ENCODE data around the gene GPR153. TPM values are rescaled to one million over a fixed set of nuclear protein-coding genes. Genes with fewer than 3 reads are reported as not detected.
"Not testable (repeated sequence)": the region's sequence is repeated elsewhere in the genome, so short reads cannot be mapped to it uniquely, and the experiment has no call there.

GPR153 gene
- total RNA-seq, 1 donor from 2014 or later: 1.6 TPM

DNA sequence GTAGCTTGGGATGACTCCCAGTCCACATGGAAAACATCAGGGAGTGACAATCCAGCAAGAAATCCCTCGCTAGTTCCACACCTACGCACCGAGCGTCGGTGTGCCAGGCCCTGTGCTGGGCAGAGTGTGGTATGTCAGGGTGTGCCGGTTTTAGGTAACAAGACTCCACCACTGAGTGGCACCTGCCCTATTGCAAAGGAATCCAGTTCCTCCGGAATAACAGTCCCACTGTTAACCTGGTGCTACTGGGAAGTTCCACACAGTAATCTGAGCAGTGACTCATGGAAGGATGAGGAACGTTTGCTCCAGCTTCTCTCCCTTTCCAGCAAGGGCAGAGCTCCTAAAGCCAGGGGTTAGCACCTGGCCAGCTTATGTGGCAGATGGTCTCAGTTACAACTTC lies 40.7 kb downstream of the GPR153 start:
- no peak for DNase-seq (ENCODE audit: low spot score)
- Mint-ChIP-seq H3K4me1 (ENCODE audit: low read depth) (no peaks in the 10 kb centered on the region), H3K27ac (no peak overlapping the region), H3K36me3 (ENCODE audit: low read depth) (peaks cover 42% of the 10 kb centered on the region), H3K4me3 (no peak overlapping the region), H3K27me3 (ENCODE audit: insufficient read depth) (no peaks in the 10 kb centered on the region), H3K9me3 (no peaks in the 10 kb centered on the region)
- intact Hi-C loops (cut with micrococcal nuclease): no loop called here

- H3K4me3 Mint-ChIP-seq; H3K4me1 Mint-ChIP-seq (ENCODE audit: low read depth); H3K27ac Mint-ChIP-seq; DNase-seq (ENCODE audit: low spot score); H3K9me3 Mint-ChIP-seq; intact Hi-C loops (cut with micrococcal nuclease); H3K27me3 Mint-ChIP-seq (ENCODE audit: insufficient read depth): not testable (repeated sequence)
- H3K36me3 Mint-ChIP-seq (ENCODE audit: low read depth): peaks cover 39% of the 10 kb centered on the region
Measured at GRCh38 chr1:6219641-6220040, 41.3 kb downstream of the GPR153 start.

DNA sequence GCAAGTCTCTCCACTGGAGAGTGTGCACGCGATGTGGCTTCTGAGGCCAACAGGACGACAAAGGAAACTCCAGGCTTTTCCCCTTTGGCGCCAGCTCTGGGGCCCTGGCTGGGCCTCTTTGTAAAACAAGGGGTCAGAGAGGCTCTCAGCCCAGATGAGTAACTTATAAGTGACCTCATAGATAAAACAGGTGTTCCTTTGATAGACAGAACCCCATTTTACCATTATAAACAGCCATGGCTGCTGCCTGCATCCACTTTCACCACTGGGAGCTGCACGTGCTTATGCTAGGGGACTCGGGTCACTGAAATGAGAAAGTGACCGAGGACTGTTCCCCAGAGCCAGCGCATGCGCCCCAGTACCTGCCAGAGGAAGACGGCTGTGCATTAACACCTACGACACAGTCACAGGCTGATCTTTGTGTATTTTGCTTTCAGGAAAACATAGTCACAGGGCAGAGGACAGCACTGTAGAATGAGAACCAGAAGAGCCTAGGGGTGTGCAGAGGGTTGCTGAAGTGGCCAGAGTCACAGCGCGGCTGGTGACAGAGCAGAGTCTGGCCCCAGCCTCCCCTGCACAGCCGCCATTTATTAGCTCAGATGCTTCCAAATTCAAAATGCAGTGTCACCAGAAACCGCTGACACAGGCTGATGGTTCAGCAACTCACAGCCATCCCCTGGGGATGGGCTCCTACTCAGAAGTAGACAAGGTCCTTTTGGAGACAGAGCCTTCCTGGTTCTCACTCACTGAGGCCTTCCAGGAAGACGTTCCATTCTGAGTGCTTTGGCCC lies 42.3 kb downstream of the GPR153 start:
- H3K36me3 Mint-ChIP-seq (ENCODE audit: low read depth): peaks cover 32% of the 10 kb centered on the region
- no peak overlapping the region for H3K4me3 Mint-ChIP-seq
- no peaks in the 10 kb centered on the region for H3K4me1 Mint-ChIP-seq (ENCODE audit: low read depth)
- no peak overlapping the region for H3K27ac Mint-ChIP-seq
- no peak for DNase-seq (ENCODE audit: low spot score)
- no peaks in the 10 kb centered on the region for H3K27me3 Mint-ChIP-seq (ENCODE audit: insufficient read depth)
- intact Hi-C loops (cut with micrococcal nuclease): no loop called here
- H3K9me3 Mint-ChIP-seq: no peaks in the 10 kb centered on the region

GRCh38 chr1:6212193-6212959 lies 48.5 kb downstream of the GPR153 start:
- Mint-ChIP-seq H3K4me1 (ENCODE audit: low read depth) (peaks cover 5% of the 10 kb centered on the region), H3K4me3 (no peak overlapping the region), H3K27me3 (ENCODE audit: insufficient read depth) (no peaks in the 10 kb centered on the region), H3K27ac (no peak overlapping the region), H3K36me3 (ENCODE audit: low read depth) (peaks cover 34% of the 10 kb centered on the region), H3K9me3 (no peaks in the 10 kb centered on the region)
- no peak for DNase-seq (ENCODE audit: low spot score)
- intact Hi-C loops (cut with micrococcal nuclease): no loop called here

GRCh38 chr1:6211731-6212130 lies 49.2 kb downstream of the GPR153 start:
- H3K4me3 Mint-ChIP-seq: no peak overlapping the region
- no peak for DNase-seq (ENCODE audit: low spot score)
- no peak overlapping the region for H3K27ac Mint-ChIP-seq
- peaks cover 2% of the 10 kb centered on the region for H3K27me3 Mint-ChIP-seq (ENCODE audit: insufficient read depth)
- H3K9me3 Mint-ChIP-seq: no peaks in the 10 kb centered on the region
- H3K4me1 Mint-ChIP-seq (ENCODE audit: low read depth): peaks cover 8% of the 10 kb centered on the region
- H3K36me3 Mint-ChIP-seq (ENCODE audit: low read depth): peaks cover 29% of the 10 kb centered on the region
- intact Hi-C loops (cut with micrococcal nuclease): no loop called here

DNA sequence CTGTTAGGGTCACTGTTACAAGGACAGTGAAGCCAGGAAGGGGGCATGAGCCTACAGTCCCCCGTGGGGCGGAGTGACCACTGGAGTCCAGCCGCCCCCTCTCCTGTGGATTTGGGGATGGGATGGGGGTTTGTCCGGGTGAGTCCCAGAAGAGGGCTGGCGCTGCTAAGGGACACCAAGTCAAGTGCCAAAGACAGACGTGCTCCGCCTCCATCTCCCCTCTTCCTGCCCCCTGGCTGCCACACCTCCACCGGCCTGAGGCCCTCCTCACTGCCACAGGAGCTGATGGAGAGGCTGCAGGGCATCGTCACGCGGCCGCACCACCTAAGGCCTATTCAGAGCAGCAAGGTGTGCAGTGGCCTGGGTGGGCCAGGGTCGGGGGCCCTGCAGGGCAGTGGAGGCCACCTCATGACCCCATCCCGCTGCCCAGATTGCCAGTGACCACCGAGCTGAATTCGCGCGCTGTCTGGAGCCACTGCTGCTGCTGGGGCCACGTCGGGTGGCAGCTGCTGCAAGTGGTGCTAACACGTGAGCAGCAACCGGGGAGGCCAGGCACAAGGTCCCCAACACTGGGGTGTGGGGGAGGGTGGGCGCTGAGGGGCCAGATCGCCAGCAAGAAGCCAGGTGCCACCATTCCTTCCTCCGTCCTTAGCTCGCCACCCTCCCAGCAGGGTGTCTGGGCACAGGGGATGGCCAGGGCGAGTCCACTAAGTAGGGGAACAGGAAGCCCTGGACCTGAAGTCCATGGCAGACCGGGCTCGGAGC lies 50.1 kb downstream of the GPR153 start:
- DNase-seq (ENCODE audit: low spot score): no peak
- H3K4me3 Mint-ChIP-seq: no peak overlapping the region
- peaks cover 10% of the 10 kb centered on the region for H3K4me1 Mint-ChIP-seq (ENCODE audit: low read depth)
- no peaks in the 10 kb centered on the region for H3K9me3 Mint-ChIP-seq
- no peak overlapping the region for H3K27ac Mint-ChIP-seq
- H3K27me3 Mint-ChIP-seq (ENCODE audit: insufficient read depth): peaks cover 2% of the 10 kb centered on the region
- intact Hi-C loops (cut with micrococcal nuclease): no loop called here
- H3K36me3 Mint-ChIP-seq (ENCODE audit: low read depth): peaks cover 25% of the 10 kb centered on the region

GRCh38 chr1:6209661-6210580 lies 51.0 kb downstream of the GPR153 start:
- no peak for DNase-seq (ENCODE audit: low spot score)
- Mint-ChIP-seq H3K4me1 (ENCODE audit: low read depth) (peaks cover 10% of the 10 kb centered on the region), H3K36me3 (ENCODE audit: low read depth) (peaks cover 20% of the 10 kb centered on the region), H3K27me3 (ENCODE audit: insufficient read depth) (peaks cover 2% of the 10 kb centered on the region), H3K9me3 (no peaks in the 10 kb centered on the region), H3K4me3 (peak overlapping the region; percentile 15), H3K27ac (peak overlapping the region; percentile 64)
- intact Hi-C loops (cut with micrococcal nuclease): loop anchor here (1.0 kb wide), 1 partner anchor 11 kb away; the partner anchor contains the start of gene RPL22

- Mint-ChIP-seq H3K36me3 (ENCODE audit: low read depth) (peaks cover 19% of the 10 kb centered on the region), H3K4me3 (peak overlapping the region; percentile 84), H3K4me1 (ENCODE audit: low read depth) (peaks cover 14% of the 10 kb centered on the region), H3K9me3 (no peaks in the 10 kb centered on the region), H3K27me3 (ENCODE audit: insufficient read depth) (peaks cover 2% of the 10 kb centered on the region), H3K27ac (peak overlapping the region; percentile 64)
- intact Hi-C loops (cut with micrococcal nuclease): loop anchor here (1.0 kb wide), 1 partner anchor 10 kb away; the partner anchor contains the start of gene RPL22
- no peak for DNase-seq (ENCODE audit: low spot score)
Measured at GRCh38 chr1:6208723-6209660, 51.9 kb downstream of the GPR153 start.

GRCh38 chr1:6207921-6208320 lies 53.0 kb downstream of the GPR153 start:
- Mint-ChIP-seq H3K4me3 (peak overlapping the region; percentile 84), H3K4me1 (ENCODE audit: low read depth) (peaks cover 14% of the 10 kb centered on the region), H3K9me3 (no peaks in the 10 kb centered on the region), H3K36me3 (ENCODE audit: low read depth) (peaks cover 19% of the 10 kb centered on the region), H3K27ac (no peak overlapping the region), H3K27me3 (ENCODE audit: insufficient read depth) (peaks cover 2% of the 10 kb centered on the region)
- intact Hi-C loops (cut with micrococcal nuclease): loop anchor here (2.0 kb wide), 1 partner anchor 395 kb away; the partner anchor contains the start of gene KLHL21
- no peak for DNase-seq (ENCODE audit: low spot score)

- Mint-ChIP-seq H3K4me3 (peak overlapping the region; percentile 84), H3K4me1 (ENCODE audit: low read depth) (peaks cover 14% of the 10 kb centered on the region), H3K27ac (peak overlapping the region; percentile 61), H3K36me3 (ENCODE audit: low read depth) (peaks cover 13% of the 10 kb centered on the region), H3K9me3 (no peaks in the 10 kb centered on the region), H3K27me3 (ENCODE audit: insufficient read depth) (peaks cover 2% of the 10 kb centered on the region)
- DNase-seq (ENCODE audit: low spot score): no peak
- intact Hi-C loops (cut with micrococcal nuclease): loop anchor here (2.0 kb wide), 1 partner anchor 396 kb away; the partner anchor contains the start of gene KLHL21
Measured at GRCh38 chr1:6207075-6207885, 53.6 kb downstream of the GPR153 start.
